Left ventricle myocardium inferior (tissue), 1 donor: ENCODE measurements around the gene ABR. TPM values are rescaled to one million over a fixed set of nuclear protein-coding genes. Genes with fewer than 3 reads are reported as not detected.

Experiments
- DNase-seq: peaks from one replicate; pipeline ENCODE4 v3.0.0-alpha.2; 2020
- H3K27ac ChIP-seq: fragments of 200-600 bp; replicated peaks from 2 replicates; pipeline ENCODE4 v1.8.0; 2021
- H3K27me3 ChIP-seq: fragments of 200-600 bp; 2 replicates; pipeline ENCODE4 v1.8.0; 2021; ENCODE audit warnings: low read depth
- H3K36me3 ChIP-seq: fragments of 200-600 bp; 2 replicates; pipeline ENCODE4 v1.8.0; 2021
- H3K4me1 ChIP-seq: fragments of 200-600 bp; 2 replicates; pipeline ENCODE4 v1.8.0; 2021
- H3K4me3 ChIP-seq: fragments of 200-600 bp; 2 replicates; pipeline ENCODE4 v1.8.0; 2021; ENCODE audit warnings: mild to moderate bottlenecking, moderate library complexity
- H3K9me3 ChIP-seq: fragments of 200-600 bp; replicated peaks from 2 replicates; pipeline ENCODE4 v1.8.0; 2021
- intact Hi-C: fragments of 100-400 bp; cut with micrococcal nuclease; formaldehyde crosslinking; loops from one replicate; pipeline ENCODE4 v1.11.0; 2022
- total RNA-seq: library from RNA; stranded (reverse); fragmentation: NEBNext Ultra II Directional; extraction: Animal tissue kit (Norgen Biotek cat#: 25700); gene quantifications from one replicate; pipeline ENCODE4 v1.2.1, GENCODE V29; 2021
- TF ChIP-seq, protein P1 (sequence below): fragments of 200-600 bp; IDR thresholded peaks from 2 replicates; pipeline ENCODE4 v1.8.0; 2021; ENCODE audit warnings: antibody characterized with exemption, mild to moderate bottlenecking, borderline replicate concordance
- donor health status: DM: no; HTN: yes; CAD: no; lungs with severe emphysema.

The ABR gene
- total RNA-seq, 1 donor from 2014 or later, result 170 TPM

DNA sequence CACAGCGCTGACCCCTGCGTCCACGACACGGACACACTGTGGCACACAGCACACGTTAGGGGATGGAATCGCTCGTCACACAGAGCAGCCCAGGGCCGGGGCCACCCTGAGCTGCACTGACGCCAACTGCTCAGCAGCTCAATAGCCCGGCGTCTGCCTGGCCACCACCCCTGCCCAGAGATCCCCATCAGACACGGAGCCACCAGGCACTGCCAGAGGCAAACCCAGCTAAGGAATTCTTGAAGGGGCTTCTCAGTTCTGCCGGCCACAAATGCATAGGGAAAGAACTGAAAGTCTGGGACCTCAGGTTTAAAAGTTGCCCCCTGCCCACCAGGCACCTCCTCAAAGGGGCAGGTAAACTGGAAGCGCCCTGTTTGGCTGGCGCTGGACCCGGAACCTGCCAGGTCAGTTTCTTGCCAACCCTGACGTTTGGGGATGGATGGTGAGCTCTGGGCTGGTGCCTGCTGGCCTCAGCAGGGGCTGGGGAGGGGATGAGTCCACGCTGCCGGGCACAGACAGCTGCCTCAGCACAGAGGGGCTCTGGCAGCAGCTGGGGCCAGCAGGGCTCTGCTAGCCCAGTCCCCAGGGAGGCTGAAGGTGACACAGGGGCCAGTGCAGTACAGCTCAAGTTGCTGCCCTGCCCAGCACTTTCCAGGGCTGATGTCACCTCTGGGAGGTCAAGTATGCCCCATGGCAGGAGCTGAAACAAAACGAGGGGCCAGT lies 149.7 kb downstream of the ABR start:
- Histone ChIP-seq H3K36me3 (peaks cover 12% of the 10 kb centered on the region), H3K27ac (peak overlapping the region; percentile 83), H3K9me3 (no peaks in the 10 kb centered on the region), H3K4me1 (peaks cover 87% of the 10 kb centered on the region), H3K4me3 (peak overlapping the region; percentile 68), H3K27me3 (no peaks in the 10 kb centered on the region)
- no peak for DNase-seq
- intact Hi-C loops, result no loop called here
- TF ChIP-seq, protein P1, sequence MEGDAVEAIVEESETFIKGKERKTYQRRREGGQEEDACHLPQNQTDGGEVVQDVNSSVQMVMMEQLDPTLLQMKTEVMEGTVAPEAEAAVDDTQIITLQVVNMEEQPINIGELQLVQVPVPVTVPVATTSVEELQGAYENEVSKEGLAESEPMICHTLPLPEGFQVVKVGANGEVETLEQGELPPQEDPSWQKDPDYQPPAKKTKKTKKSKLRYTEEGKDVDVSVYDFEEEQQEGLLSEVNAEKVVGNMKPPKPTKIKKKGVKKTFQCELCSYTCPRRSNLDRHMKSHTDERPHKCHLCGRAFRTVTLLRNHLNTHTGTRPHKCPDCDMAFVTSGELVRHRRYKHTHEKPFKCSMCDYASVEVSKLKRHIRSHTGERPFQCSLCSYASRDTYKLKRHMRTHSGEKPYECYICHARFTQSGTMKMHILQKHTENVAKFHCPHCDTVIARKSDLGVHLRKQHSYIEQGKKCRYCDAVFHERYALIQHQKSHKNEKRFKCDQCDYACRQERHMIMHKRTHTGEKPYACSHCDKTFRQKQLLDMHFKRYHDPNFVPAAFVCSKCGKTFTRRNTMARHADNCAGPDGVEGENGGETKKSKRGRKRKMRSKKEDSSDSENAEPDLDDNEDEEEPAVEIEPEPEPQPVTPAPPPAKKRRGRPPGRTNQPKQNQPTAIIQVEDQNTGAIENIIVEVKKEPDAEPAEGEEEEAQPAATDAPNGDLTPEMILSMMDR, result no peak

DNA sequence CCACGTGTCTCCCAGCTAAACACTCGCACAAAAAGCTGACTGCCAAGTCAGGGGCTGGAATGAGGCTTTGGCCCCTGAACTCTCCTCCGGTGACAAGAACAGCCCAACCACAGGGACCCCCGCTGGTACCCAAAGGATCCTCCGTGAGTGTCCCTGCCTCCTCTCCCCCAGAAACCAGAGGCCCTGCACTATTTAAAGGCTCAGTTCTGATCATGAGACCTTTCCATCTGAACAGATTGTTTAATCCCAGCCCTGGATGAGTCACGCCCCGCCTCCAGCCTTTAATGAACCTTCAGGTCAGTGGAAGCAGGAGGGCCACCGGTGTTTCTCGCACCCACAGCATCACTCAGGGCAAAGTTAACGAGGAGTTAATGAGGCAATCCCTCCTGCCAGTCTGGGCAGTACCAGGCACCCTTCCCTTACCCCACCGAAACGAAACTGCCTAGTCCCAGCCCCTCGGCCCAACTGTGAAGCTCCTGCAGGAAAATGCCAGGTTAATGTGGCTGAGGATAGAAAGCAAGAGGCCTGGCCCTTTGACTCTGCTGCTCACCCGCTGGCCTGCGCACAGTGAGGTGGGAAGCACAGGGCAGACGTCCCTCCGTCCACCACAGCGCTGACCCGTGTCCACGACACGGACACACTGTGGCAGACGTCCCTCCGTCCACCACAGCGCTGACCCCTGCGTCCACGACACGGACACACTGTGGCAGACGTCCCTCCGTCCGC lies 150.4 kb downstream of the ABR start:
- TF ChIP-seq, protein P1, result no peak
- Histone ChIP-seq H3K4me3 (peak overlapping the region; percentile 68), H3K9me3 (no peaks in the 10 kb centered on the region), H3K27ac (peak overlapping the region; percentile 83), H3K36me3 (peaks cover 6% of the 10 kb centered on the region), H3K4me1 (peaks cover 87% of the 10 kb centered on the region), H3K27me3 (no peaks in the 10 kb centered on the region)
- DNase-seq, result peak; percentile 58
- intact Hi-C loops, result no loop called here

DNA sequence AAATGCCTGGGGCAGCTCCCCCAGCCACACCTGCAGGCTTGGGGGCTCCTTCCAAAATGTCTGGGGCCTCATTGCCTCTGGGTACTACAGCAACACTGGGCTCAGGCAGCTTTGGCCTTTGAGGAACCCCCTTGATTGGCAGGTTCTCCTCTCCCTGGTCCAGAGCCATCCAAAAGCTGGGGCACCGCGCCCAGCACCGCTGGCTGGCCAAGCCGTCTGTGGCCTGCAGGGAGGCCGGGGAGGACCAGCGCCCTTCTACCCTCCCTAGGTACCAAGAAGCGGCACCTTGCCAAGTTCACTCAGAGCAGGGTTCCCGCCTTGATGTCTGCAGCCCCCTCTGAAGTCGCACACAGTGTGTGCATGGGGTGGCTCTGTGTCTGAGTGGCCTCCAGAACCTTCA lies 152.7 kb downstream of the ABR start:
- H3K27ac ChIP-seq, result peak overlapping the region; percentile 66
- intact Hi-C loops, result no loop called here
- DNase-seq, result peak; percentile 56
- H3K27me3 ChIP-seq, result no peaks in the 10 kb centered on the region
- H3K4me1 ChIP-seq, result peaks cover 85% of the 10 kb centered on the region
- no peak overlapping the region for H3K4me3 ChIP-seq
- H3K36me3 ChIP-seq, result peaks cover 8% of the 10 kb centered on the region
- TF ChIP-seq, protein P1, result no peak
- no peaks in the 10 kb centered on the region for H3K9me3 ChIP-seq

DNA sequence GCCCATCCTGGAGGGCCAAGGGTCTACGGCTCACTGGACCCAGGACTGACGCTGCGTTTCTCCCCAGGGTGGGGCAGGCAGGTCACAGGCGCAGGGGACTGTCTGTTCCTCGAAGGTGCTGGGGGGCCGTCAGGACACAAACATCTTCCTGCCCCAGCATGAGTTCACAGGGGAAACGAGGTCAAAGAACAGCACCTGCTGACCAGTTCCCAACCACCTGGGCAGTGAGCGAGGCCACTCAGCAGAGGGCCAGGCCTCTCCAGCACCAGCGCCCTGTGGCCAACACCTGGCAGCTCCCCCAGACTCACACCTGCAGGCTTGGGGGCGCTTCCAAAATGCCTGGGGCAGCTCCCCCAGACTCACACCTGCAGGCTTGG lies 153.2 kb downstream of the ABR start:
- DNase-seq, result no peak
- peak overlapping the region; percentile 66 for H3K27ac ChIP-seq
- TF ChIP-seq, protein P1, result no peak

DNA sequence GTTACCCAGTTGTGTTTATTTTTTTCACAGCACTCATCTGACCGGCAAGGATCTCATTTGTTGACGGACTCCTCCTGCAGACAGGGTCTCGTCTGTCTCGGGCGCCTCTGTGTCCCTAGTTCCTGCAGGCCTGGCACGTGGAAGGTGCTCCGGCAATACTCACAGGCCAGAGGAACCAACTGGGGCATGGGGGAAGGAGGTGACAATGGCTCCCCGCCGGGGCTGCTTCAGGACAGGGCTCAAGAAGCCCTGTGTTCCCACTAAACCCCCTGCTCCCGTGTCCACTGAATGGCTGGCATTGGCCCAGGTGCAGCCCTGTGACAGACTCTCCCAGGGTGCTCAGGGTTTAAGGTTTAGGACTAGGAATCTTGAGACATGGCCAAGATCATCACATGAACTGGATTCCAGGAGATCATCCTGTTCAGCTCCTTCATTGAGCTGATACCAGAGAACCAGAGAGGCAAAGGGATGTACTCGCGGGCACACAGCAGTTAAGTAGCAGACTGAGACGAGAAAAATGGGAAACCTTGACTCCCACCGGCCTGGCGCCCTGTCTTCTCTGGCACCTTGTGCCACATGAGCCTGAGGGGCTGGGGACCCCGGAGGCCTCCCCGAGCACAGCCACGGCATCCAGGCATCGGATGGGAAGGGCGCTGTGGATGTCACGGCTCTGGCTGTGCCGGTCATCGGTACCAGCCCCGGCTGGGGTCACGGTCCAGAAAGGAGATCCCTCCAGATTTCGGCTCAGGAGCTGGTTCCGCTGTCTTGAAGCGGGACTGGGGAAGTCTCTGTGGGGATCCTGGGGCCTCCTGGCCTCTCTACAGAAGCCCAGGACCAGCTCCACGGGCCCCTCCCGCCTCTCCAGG lies 153.8 kb downstream of the ABR start:
- no peak for DNase-seq
- TF ChIP-seq, protein P1, result no peak
- H3K4me3 ChIP-seq, result no peak overlapping the region
- peak overlapping the region; percentile 66 for H3K27ac ChIP-seq
- intact Hi-C loops, result no loop called here
- H3K9me3 ChIP-seq, result no peaks in the 10 kb centered on the region
- peaks cover 87% of the 10 kb centered on the region for H3K4me1 ChIP-seq
- H3K36me3 ChIP-seq, result peaks cover 8% of the 10 kb centered on the region
- no peaks in the 10 kb centered on the region for H3K27me3 ChIP-seq

More for the DNA sequence above, 153.2 kb downstream of the ABR start:
- no peaks in the 10 kb centered on the region for H3K27me3 ChIP-seq
- intact Hi-C loops, result no loop called here
- no peak overlapping the region for H3K4me3 ChIP-seq
- H3K4me1 ChIP-seq, result peaks cover 87% of the 10 kb centered on the region
- no peaks in the 10 kb centered on the region for H3K9me3 ChIP-seq
- peaks cover 8% of the 10 kb centered on the region for H3K36me3 ChIP-seq
